Measurements from ENCODE around the gene TRIAP1.
"Not testable (repeated sequence)": the region's sequence is repeated elsewhere in the genome, so short reads cannot be mapped to it uniquely, and the experiment has no call there.

Gene TRIAP1

DNA sequence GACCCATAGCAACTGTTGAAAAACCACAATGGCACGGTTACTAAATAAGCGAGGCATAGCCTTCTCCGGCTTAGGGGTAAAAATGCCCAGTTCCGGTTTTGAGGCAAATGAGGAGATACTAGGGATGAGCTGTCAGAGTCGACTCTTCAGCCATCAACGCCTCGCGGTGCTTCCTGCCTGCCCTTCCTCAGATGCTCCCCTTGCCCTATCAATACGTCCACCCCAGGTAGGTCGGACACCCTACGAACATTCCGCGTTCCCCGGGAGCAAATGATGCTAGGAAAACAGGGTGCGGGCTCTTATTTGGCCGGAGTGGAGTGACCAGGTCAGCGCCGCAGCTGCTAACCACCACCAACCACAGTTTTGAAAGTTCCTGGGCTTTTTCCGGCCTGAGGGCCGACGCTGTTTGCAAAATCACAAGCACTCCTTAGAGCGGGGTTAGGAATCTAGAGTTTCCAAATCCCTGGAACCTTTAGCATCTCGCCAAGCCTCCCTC, 22.2 kb upstream of the TRIAP1 start:
- FAIRE-seq = no peak

DNA sequence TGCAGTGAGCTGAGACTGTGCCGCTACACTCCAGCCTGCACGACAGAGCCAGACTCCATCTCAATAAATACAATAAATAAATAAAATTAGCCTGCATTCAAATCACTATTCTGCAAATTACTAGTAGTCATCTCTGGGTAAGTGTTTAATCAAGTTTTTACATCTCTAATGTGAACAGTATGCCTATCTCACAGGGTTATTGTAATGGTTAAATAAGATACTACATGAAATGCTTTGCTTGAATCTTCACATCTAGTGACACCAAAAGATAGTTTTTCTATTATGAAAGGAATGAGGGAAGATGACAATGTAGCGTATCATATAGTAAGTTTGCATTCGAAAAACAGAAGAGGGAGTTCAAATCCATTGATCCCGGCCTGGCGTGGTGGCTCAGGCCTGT, 21.3 kb upstream of the TRIAP1 start:
- FAIRE-seq = no peak

DNA sequence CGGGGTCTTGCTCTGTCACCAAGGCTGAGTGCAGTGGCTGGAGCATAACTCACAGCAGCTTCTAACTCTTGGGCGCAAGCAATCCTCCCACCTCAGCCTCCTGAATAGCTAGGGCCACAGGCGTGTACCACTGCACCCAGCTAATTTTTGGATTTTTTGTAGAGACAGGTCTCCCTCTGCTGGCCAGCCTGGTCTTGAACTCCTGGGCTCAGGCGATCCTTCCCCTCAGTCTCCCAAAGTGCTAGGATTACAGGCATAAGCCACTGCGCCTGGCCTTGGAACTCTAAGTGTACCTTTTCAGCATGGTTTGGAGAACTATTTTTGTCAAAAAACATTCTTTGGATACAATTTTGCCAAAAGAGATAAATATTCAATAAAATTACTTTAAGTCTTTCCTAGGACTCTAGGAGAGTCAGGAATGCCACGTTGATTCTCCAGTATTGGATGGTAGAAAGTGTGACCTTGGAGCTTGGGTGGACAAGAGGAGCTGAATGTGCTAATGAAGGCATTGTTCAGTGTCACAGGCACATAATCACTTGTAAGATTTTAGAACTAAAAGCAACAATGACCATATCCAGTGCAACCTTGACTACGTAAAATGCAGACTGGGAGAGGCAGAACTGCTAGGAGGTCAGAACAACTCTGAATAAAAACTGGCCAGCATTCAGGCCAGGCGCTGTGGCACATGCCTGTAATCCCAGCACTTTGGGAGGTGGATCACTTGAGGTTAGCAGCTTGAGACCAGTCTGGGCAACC, 20.6 kb upstream of the TRIAP1 start:
- FAIRE-seq = no peak

DNA sequence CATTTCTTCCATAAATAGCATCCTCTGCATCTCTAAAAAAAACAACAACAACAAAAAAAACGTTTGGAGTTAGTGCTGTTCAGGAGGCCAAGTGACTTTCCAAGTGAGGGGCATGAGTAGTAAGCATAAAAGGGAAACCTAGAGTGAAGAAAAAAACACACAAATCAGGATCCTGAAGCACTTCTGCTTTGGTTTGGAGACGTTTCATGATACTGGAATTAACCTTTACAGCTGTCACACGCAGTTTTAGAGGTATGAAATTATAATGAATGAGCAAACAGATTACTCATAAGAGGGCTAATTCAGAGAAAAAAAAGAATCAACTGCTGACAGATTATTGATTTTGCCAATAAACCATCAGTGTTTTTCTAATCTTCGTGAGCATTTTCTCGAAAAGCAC, 19.6 kb upstream of the TRIAP1 start:
- FAIRE-seq = no peak

DNA sequence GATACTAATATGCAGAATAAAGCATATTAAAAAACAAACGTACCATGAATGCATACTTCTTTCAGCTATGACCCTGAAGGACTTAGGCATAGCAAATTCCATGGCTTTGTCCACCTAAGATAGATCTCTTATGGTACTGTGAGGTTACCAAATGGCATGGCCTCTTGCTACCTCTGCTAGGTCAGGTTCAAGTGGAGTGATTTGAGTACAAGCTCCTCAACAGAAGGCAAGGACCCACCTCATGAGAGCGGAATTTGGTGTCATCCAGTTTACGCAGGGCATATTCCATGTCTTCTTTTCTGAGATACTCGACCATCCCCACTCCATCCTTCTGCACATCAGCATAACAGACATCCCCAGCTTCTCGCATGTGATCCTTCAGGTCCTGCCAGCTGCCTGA, 17.5 kb upstream of the TRIAP1 start:
- FAIRE-seq = no peak

DNA sequence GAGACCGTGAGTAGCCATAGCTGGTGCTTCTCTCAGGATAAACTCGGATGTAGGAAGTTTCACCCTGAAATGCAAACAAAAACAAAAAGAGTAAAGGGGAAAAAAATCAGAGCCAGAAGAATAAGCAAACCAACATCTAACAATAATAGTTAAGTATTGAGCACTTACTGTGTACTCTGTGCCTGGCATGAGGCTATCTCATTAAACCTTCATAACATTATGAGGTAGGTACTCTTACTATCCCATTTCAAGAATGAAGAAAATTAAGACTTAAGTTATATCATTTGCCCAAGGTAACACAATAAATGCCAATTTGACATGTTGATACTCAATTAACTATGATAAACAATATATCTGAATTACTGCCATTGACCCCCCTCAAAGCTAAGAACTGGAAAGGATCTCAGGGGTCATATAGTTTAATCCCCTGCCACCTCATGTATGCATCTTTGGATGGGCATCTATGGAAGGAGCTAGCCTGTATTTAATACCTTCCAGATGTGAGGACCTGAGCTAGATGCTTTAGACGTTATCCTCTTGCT, 16.0 kb upstream of the TRIAP1 start:
- no peak for FAIRE-seq

DNA sequence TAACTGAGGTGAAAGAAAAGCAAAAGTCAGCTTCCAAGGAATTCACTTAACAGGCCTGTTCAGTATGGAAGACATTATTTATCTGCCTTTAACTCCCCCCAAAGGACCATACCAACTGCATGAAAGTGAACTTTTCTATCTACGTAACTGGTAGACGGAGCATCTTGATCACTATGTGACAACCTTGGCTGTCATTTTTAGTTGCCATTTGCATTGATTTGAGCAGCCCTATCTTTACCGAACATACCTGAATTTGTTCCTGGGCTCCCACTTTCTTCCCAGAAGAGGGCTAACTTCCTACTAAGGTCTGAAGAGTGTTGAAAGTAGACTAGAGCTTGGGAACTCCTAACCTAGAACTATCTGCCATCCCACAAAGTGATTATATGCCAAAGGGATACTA, 14.0 kb upstream of the TRIAP1 start:
- no peak for FAIRE-seq

DNA sequence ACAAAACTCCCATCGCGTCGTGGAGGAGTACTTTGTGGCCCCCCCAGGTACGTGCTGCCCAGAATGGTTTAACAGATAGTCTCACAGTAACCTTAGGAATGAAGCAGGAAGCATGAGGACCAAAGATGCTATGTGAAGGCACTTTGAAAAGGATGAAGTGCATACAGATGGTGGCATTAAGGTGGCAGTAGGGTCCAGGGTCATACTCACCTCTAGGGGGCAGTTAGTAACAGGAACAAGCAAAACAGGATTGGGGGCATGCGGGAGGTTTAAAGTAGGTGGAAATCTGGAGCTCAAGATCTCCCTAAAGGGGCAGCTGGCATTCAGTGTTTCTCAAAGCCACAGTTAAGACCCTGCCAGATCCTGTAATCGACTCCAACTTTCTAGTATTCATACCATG, 10.9 kb upstream of the TRIAP1 start:
- FAIRE-seq = no peak

DNA sequence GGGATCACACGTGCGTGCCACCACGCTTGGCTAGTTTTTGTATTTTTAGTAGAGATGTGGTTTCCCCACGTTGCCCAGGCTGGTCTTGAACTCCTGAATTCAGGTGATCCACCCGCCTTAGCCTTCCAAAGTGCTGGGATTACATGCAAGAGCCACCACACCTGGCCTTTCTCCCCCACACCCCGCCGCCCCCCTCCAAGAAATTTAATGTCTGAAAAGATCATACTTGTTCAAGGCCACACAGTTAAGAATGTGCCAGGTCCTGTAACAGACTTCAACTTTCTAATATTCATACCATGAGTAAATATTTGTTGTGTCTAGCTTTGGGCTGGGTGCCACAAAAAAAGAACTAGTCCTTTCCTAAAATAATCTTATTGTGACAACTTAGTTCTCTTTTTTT, 9.1 kb upstream of the TRIAP1 start:
- no peak for FAIRE-seq

DNA sequence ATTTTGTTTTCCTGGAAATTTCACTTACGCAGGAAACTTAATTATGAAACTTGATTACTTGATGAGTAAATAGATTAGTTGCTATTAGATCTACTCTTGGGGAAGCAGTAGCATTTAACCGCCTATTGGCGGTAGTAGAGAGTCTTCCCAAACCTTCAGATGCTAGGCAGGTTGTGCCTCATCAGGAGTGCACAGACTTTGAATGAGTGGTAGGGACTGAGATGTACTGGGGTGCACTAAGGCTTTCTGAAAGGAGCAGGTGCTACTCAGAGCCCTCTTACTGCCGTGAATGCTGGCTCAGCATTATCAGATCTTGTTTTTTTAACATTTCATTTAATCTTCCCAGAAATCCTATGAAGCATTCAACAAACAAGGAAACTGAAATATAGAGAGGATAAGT, 7.8 kb upstream of the TRIAP1 start:
- FAIRE-seq = no peak

DNA sequence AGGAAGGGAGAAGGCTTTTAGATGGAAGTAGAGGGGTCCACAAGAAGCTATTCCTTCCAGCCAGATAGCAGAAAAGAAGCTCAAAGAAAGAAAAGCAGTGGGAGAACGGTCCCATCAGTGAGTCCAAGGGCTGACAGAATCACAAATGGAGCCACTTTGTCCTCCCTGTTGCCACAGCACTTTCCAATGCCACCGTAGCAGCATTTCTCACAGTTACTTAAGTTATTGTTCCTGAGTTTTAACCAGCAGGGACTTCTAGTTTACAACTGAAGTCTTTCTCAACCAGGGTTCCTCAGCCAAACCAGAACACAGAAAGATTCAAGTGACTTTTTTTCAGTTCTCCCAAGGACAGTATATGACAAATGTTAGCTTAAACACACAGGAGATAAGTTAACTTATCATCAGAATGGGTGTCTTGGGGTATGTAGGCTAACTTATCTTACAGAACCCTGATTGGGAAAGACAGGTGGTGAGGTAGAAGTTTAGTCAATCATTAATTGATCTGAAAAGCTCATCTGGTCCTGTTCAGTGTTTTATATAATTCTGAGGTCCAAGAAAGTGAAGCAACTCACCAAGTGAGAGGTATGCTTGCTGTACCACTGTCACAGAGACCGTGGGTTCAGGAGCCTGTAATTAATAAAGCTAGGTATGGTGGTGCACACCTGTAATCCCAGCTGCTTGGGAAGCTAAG, 7.0 kb upstream of the TRIAP1 start:
- FAIRE-seq = no peak

DNA sequence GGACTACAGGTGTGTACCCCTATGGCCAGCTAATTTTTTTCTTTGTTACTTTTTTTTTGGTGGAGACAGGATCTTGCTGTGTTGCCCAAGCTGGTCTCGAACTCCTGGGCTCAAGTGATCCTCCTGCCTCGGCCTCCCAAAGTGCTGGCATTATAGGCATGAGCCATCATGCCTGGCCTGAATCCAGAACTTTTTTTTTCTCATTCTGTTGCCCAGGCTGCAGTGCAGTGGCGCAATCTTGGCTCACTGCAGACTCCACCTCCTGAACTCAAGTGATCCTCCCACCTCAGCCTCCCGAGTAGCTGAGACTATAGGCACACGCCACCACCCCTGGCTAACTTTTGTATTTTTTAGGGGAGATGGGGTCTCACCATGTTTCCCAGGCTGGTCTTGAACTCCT, 6.3 kb upstream of the TRIAP1 start:
- FAIRE-seq = not testable (repeated sequence)

DNA sequence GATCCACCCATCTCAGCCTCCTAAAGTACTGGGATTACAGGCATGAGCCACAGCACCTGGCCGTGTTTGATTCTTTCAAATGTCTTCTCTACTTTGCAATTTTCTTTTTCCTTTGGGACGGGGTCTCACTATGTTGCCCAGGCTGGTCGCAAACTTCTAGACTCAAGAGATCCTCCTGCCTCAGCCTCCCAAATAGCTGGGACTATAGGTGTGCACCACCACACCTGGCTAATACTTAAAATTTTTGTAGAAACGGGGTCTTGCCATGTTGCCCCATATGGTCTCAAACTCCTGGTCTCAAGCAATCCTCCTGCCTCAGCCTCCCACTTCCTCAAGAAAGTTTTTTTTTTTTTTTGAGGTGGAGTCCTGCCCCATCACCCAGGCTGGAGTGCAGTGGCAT, 1.8 kb upstream of the TRIAP1 start:
- no peak for FAIRE-seq

DNA sequence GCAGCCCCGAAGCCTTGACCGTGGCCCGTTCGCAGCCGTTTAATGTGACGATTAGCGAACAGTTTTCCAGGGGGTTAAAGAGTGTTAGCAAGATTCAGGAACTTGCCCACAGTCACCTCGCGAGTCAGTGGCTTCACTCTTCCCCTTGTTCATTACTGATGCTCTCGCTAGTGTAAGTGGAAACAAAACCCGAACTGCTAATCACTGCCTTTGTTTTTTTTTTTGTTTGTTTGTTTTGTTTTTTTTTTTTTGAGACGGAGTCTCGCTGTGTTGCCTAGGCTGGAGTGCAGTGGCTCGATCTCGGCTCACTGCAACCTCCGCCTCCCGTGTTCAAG, 627 bp upstream of the TRIAP1 start:
- FAIRE-seq = not testable (repeated sequence)

DNA sequence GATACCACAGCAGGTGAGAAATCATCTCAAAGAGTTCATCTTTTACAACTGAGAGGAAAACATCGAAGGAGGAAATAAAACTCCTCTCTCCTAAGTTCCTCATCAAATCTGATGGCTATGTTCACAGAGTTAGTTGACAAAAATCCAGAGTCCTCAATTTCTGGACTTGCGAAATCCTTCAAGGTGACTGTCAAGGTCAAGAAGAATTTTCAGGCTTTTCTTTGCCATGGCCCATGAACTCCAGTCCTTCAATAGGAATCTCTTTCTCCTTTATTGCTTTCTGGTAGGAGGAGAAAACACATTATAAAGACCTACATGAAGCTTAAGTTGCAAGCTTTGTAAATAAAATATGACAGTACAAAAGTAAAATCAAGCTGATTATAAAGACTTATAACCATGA, 1.5 kb downstream of the TRIAP1 start:
- FAIRE-seq = no peak

DNA sequence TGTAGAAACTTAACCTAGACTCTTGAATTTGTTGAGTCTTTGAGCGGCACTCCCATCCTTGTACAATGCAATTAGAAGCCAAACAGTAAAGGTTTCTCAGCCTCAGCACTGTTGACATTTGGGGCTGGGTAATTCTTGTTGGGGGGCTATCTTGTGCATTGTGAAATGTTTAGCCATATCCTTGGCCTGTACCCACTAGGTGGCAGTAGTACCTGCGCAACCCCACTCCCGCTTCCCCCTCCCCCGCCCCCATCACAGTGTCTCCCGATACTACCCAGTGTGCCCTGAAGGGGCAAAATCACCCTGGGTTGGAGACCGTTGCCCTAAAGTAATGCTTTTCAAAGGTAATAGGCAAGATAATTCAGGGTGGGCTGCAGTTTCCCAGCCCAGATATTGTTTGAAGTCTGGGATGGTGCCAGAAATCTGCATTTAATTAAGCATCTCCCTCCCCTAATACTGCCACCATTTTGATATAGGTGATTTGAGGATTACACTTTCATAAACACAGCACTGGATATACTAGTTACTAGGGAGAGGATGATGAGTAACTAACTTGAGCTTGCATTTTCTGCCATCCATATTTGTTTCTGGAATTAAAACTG, 6.4 kb downstream of the TRIAP1 start:
- no peak for FAIRE-seq

DNA sequence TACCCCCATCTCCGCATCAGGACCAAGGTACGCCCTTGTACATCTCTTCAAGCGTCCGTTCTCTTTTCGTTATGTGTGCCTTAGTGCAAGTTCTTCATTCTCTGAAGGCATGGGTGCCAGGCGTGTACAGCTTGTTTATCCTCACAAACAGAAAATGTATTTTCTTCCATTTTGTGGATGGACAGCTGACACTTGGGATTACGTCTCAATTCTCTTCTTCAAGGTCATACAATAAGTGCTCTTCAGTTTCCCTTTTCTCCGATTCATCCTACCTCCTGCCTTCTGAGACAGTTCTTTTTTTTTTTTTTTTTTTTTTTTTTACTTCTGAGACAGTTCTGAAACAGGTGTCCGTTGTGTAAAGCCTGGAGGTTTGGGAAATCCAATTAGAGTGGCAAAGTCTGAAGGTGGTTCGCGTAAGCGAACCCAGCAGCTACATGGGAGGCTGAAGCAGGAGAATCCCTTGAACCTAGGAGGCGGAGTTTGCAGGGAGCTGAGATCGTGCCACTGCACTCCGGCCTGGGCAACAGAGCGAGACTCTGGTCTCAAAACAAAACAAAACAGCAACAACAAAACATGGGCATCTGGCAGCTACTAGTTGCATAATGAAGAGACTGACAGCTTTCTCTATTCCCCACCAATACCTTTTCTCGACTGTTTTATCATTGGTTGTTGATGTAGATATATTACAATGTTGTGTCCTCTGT, 7.5 kb downstream of the TRIAP1 start:
- no peak for FAIRE-seq

DNA sequence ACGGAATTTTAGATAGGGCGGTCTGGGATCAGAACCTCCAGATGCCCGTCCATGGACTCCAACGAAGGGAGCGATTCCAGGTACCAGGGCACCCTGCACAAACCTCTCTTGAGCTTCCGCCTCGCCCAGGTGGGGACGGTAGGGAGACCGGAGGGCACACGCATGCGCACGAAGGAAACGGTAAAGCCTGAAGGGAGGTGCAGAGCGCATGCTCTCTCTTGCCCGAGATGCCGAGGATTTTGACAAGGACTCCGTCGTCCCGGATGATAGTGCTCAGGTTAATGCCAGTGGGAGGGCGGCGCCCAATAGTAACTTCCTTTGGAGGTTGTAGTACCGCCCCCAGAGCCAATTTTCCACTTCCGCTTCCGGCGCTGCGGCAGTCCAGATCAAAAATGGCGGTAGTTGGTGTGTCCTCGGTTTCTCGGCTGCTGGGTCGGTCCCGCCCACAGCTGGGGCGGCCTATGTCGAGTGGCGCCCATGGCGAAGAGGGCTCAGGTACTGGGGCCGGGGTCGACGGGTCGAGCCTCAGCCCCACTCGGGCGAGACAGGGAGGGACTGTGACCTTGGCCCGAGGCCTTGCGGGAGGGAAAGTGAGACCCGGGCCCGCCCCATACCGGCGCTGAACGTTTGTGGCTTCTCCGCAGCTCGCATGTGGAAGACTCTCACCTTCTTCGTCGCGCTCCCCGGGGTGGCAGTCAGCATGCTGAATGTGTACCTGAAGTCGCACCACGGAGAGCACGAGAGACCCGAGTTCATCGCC, 8.3 kb downstream of the TRIAP1 start, which contains the start of gene COX6A1:
COX6A1 (plus strand) TSS at position 379 of the 760 bp plus-strand sequence; CDS start at position 393, 14 bp downstream.
- peak; percentile 82 for FAIRE-seq

DNA sequence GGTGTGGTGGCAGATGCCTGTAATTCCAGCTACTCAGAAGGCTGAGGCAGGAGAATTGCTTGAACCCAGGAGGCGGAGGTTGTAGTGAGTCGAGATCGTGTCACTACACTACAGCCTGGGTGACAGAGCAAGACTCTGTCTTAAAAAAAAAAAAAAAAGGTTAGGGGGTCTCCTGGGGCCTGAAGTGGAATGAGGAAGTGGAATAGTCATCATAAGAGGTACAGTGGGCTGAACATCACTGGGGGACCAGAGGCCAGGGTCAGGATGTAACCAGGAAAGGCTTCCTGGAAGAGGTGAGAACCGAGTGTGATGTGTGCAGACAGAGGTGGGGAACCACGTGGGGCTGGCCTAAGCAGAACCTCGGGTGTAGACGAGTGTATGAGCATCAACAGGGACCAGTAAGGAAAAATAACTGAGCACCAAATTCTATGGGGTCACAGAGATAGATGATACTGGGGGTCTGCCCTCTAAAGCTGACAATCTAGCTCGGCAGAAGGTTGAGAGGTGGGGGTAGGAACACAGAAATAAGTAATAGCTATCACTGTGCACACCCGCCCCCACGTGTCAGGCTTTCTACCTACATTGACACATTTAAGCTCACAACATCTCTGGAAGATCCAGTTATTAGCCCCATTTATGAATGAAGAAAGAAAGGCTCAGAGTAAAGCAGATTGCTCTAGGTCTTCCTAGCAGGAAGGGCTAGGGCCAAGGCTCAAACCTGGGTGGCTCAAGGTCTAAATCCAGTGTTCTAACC, 13.2 kb downstream of the TRIAP1 start:
- no peak for FAIRE-seq

DNA sequence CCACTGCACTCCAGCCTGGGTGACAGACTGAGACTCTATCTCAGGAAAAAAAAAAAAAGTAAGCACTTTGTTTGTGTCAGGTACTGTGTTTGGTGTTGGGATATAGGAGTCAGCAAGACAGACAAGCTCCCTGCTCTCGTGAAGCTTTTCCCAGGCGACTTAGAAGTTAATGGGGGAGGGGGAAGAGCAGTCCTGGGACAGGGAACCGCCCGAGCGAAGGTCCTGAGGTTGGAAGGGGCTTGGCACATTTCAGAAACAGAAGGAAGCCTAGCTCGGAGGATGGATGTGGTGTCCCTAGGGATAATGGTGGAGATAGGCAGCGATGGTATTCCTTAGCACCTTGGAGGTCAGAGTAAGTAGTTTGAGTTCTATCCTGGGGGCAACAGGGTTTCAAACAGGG, 16.8 kb downstream of the TRIAP1 start:
- no peak for FAIRE-seq

DNA sequence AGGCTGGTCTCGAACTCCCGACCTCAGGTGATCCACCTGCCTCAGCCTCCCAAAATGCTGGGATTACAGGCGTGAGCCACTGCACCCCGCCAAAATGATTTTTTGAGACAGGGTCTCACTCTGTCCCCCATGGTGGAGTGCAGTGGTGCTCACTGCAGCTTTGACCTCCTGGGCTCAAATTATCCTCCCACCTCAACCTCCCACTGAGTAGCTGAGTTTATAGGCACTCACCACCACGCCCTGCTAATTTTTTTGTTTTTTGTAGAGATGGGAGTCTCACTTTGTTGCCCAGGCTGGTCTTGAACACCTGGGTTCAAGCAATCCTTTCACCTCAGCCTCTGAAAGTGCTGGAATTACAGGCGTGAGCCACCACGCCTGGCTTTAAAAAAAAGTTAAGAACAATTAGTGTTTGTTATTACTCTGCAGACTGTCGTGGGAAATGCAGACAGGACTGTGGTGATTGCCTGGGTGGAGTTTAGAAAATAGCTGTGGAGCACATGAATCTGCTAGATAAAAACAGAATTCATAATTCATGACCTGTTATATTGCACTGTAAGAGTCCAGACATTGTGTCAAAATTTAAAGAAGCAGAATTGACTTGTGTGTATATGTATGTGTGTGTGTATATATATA, 17.5 kb downstream of the TRIAP1 start:
- no peak for FAIRE-seq
